Measurements from ENCODE around the gene GOLGA1. TPM values are rescaled to one million over a fixed set of nuclear protein-coding genes. Genes with fewer than 3 reads are reported as not detected.

GOLGA1 gene
- total and polyA plus RNA-seq, 9 of the 15 experiments (the other 6 are each of a cell fraction or from before 2014, with no cell fraction given), result 2.9 to 15.9 (median 8.5) TPM

- no peak for TF ChIP-seq ZNF518B (CRISPR knock-in tag; IDR thresholded peaks at IDR 0.05)
- no peak for TF ChIP-seq PHB2 (IDR thresholded peaks at IDR 0.05; ENCODE audit: low read depth)
- TF ChIP-seq, protein P1, sequence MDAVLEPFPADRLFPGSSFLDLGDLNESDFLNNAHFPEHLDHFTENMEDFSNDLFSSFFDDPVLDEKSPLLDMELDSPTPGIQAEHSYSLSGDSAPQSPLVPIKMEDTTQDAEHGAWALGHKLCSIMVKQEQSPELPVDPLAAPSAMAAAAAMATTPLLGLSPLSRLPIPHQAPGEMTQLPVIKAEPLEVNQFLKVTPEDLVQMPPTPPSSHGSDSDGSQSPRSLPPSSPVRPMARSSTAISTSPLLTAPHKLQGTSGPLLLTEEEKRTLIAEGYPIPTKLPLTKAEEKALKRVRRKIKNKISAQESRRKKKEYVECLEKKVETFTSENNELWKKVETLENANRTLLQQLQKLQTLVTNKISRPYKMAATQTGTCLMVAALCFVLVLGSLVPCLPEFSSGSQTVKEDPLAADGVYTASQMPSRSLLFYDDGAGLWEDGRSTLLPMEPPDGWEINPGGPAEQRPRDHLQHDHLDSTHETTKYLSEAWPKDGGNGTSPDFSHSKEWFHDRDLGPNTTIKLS (IDR thresholded peaks at IDR 0.05; ENCODE audit: borderline replicate concordance, low read depth), result peak; percentile 90; the same call in 1 of the 2 replicates
- TF ChIP-seq JUND (IDR thresholded peaks at IDR 0.05; ENCODE audit: borderline replicate concordance, low read depth, low read length), result no peak
- no peak for TF ChIP-seq JUND (tag; IDR thresholded peaks at IDR 0.05; ENCODE audit: borderline replicate concordance, low read depth, low read length)
- TF ChIP-seq SRSF1 (IDR thresholded peaks at IDR 0.05; ENCODE audit: low read depth, low read length), result no peak
- no peak for TF ChIP-seq NONO (IDR thresholded peaks at IDR 0.05; ENCODE audit: low read depth in 2 of 2, low read length in 1 of 2)
- no peak for TF ChIP-seq NFIX (CRISPR knock-in tag; IDR thresholded peaks at IDR 0.05; ENCODE audit: low read depth)
- no peak for TF ChIP-seq TCF7 (IDR thresholded peaks at IDR 0.05; ENCODE audit: borderline replicate concordance)
- no peak for TF ChIP-seq HDAC2 (IDR thresholded peaks at IDR 0.05)
- TF ChIP-seq MEF2A (IDR thresholded peaks at IDR 0.05; ENCODE audit: control insufficient read depth, low read depth, low read length), result no peak
- no peak for TF ChIP-seq MIER1 (IDR thresholded peaks at IDR 0.05; ENCODE audit: low read depth)
- TF ChIP-seq ZNF146 (CRISPR knock-in tag; IDR thresholded peaks at IDR 0.05; ENCODE audit: unreplicated experiment), result no peak
- no peak for TF ChIP-seq SMAD4 (CRISPR knock-in tag; conservative IDR thresholded peaks at IDR 0.05)
- TF ChIP-seq PTRF (tag; IDR thresholded peaks at IDR 0.05), result no peak
Observed at GRCh38 chr9:124853605-124854143, 87.2 kb downstream of the GOLGA1 start (continued).
